B cell (primary cell): ENCODE measurements around the gene NEU4. TPM values are rescaled to one million over a fixed set of nuclear protein-coding genes. Genes with fewer than 3 reads are reported as not detected.

Experiments used
- ATAC-seq: fragments of 200-7000 bp; cut with Tn5 transposase; one replicate; pipeline ENCODE4 v1.10.0; 2021; ENCODE audit warnings: low read depth, mild to moderate bottlenecking, moderate number of reproducible peaks, moderate library complexity
- CTCF ChIA-PET: fragments of 350-600 bp; sonication (Branson Sonifier 250); formaldehyde crosslinking; loops from one replicate; lab custom pipeline; 2021; ENCODE audit warnings: antibody characterized with exemption, inconsistent platforms; lab: Charles Lee
- POLR2A ChIA-PET: fragments of 350-600 bp; sonication (Branson Sonifier 250); formaldehyde crosslinking; loops from one replicate; lab custom pipeline; 2021; ENCODE audit warnings: antibody characterized with exemption; lab: Charles Lee
- DNase-seq: peaks from one replicate; pipeline ENCODE4 v3.0.0; 2013
- H2AFZ ChIP-seq: 2 replicates; pipeline ENCODE4 v1.6.1; 2012; ENCODE audit warnings: mild to moderate bottlenecking, low read depth, low read length; ENCODE audit not compliant: insufficient read depth, poor library complexity, severe bottlenecking
- H3K27ac ChIP-seq, 2 donors: 1 replicate in 1 of 2; 2 replicates in 1 of 2; pipeline ENCODE4 v1.5.1; 2012 to 2013; ENCODE audit warnings: low read length in 2 of 2, mild to moderate bottlenecking in 2 of 2, moderate library complexity in 1 of 2
- H3K27me3 ChIP-seq, 4 experiments: fragments of 200-600 bp in 1 of 4; sonication (generic) in 1 of 4; replicated peaks in 1 of 4; 1 replicate in 2 of 4; 2 replicates in 2 of 4; pipeline versions ENCODE4 v1.6.1 to v1.7.0; 2013 to 2016; ENCODE audit warnings: low read length in 3 of 4, mild to moderate bottlenecking in 2 of 4, mixed read lengths in 1 of 4, moderate library complexity in 1 of 4; ENCODE audit not compliant: insufficient read depth in 4 of 4, control insufficient read depth in 3 of 4; ENCODE audit errors: control extremely low read depth in 1 of 4
- H3K36me3 ChIP-seq, 2 experiments: replicated peaks in 1 of 2; 1 replicate in 1 of 2; 2 replicates in 1 of 2; pipeline versions ENCODE4 v1.6.1 to v1.7.1; 2013; ENCODE audit warnings: low read length in 1 of 2; ENCODE audit not compliant: insufficient read depth in 2 of 2, control insufficient read depth in 1 of 2; ENCODE audit errors: control extremely low read depth in 1 of 2, extremely low read depth in 1 of 2
- H3K4me1 ChIP-seq, 2 donors: fragments of 200-600 bp in 1 of 2; sonication (generic) in 1 of 2; 1 replicate in 1 of 2; 2 replicates in 1 of 2; pipeline versions ENCODE4 v1.5.1 to v1.6.1; 2013 to 2017; ENCODE audit warnings: low read length in 2 of 2; ENCODE audit not compliant: control insufficient read depth in 2 of 2, insufficient read depth in 2 of 2
- H3K4me2 ChIP-seq: replicated peaks from 2 replicates; pipeline ENCODE3; 2012; ENCODE audit warnings: mild to moderate bottlenecking, low read depth, low read length; ENCODE audit not compliant: poor library complexity, severe bottlenecking
- H3K4me3 ChIP-seq, 5 experiments: fragments of 200-600 bp in 1 of 5; sonication (generic) in 1 of 5; 1 replicate in 3 of 5; 2 replicates in 2 of 5; pipeline versions ENCODE4 v1.5.1 to v1.7.0; 2011 to 2016; ENCODE audit warnings: low read length in 4 of 5, mild to moderate bottlenecking in 4 of 5, low read depth in 2 of 5, control low read depth in 1 of 5, moderate library complexity in 1 of 5; ENCODE audit not compliant: insufficient read depth in 1 of 5; ENCODE audit errors: control extremely low read depth in 1 of 5, extremely low read depth in 1 of 5
- H3K79me2 ChIP-seq: fragments of 200-600 bp; sonication (generic); one replicate; pipeline ENCODE4 v1.6.0; 2016; ENCODE audit warnings: low read length; ENCODE audit not compliant: control insufficient read depth, insufficient read depth
- H3K9ac ChIP-seq: fragments of 200-600 bp; sonication (generic); 2 replicates; pipeline ENCODE4 v1.6.1; 2017; ENCODE audit warnings: mild to moderate bottlenecking, low read length, moderate library complexity
- H3K9me3 ChIP-seq, 3 donors: one replicate each; pipeline versions ENCODE4 v1.6.1 to v1.7.1; 2013; ENCODE audit warnings: low read length in 2 of 3; ENCODE audit not compliant: control insufficient read depth in 2 of 3, insufficient read depth in 1 of 3; ENCODE audit errors: control extremely low read depth in 1 of 3
- H4K20me1 ChIP-seq: 2 replicates; pipeline ENCODE4 v1.6.0; 2012; ENCODE audit warnings: mild to moderate bottlenecking, low read length; ENCODE audit not compliant: insufficient read depth, control insufficient read depth, poor library complexity, severe bottlenecking
- H3K27ac Mint-ChIP-seq: one replicate; pipeline ENCODE4 v1.8.0; 2021; ENCODE audit warnings: mixed read lengths
- H3K27me3 Mint-ChIP-seq: one replicate; pipeline ENCODE4 v1.8.0; 2021; ENCODE audit warnings: mixed read lengths
- H3K4me1 Mint-ChIP-seq: one replicate; pipeline ENCODE4 v1.8.0; 2021; ENCODE audit warnings: mixed read lengths
- H3K4me3 Mint-ChIP-seq: one replicate; pipeline ENCODE4 v1.8.0; 2021; ENCODE audit warnings: mixed read lengths
- H3K9me3 Mint-ChIP-seq: one replicate; pipeline ENCODE4 v1.8.0; 2022; ENCODE audit warnings: mixed read lengths; ENCODE audit not compliant: insufficient read depth
- CTCF ChIP-seq: fragments of 200-600 bp; IDR thresholded peaks from one replicate; pipeline ENCODE4 v1.8.0; 2022; ENCODE audit warnings: antibody characterized with exemption, mild to moderate bottlenecking
- EZH2 ChIP-seq: IDR thresholded peaks from 2 replicates; pipeline ENCODE4 v1.6.1; 2012; ENCODE audit warnings: borderline replicate concordance, low read depth, mild to moderate bottlenecking, moderate library complexity, low read length; ENCODE audit not compliant: insufficient read depth, poor library complexity, severe bottlenecking
- WGBS: methylation state at CpG from one replicate; pipeline ENCODE4 v1.1.5; 2013; ENCODE audit warnings: missing lambda C conversion rate; ENCODE audit not compliant: insufficient coverage; 5-methylcytosine and 5-hydroxymethylcytosine counted together
- intact Hi-C: fragments of 100-400 bp; cut with micrococcal nuclease; formaldehyde crosslinking; loops from one replicate; pipeline ENCODE4 v1.10.0; 2022
- polyA plus RNA-seq: library from polyadenylated mRNA; depleted of rRNA; stranded (reverse); fragments of >200 nt; gene quantifications from 2 replicates; pipeline ENCODE4 v1.2.3, GENCODE V29; 2012
- total RNA-seq, 2 donors: library from RNA; stranded (reverse); fragments of 120-200 nt in 1 of 2; gene quantifications; 1 replicate in 1 of 2; 2 replicates in 1 of 2; pipeline versions ENCODE4 v1.2.3 to v1.2.4, GENCODE V29; 2013 to 2022

The NEU4 gene
- total and polyA plus RNA-seq, 2 donors (not counting 1 experiment from before 2014, with no cell fraction given), result 0.19 TPM; not detected in 1

- Histone ChIP-seq H3K27ac (no peak overlapping the region), H3K9ac (no peak overlapping the region), H3K9me3 (no peaks in the 10 kb centered on the region), H3K27me3 (no peaks in the 10 kb centered on the region), H2AFZ (no peak overlapping the region), H3K79me2 (no peaks in the 10 kb centered on the region), H4K20me1 (no peaks in the 10 kb centered on the region), H3K4me2 (no peak overlapping the region), H3K36me3 (no peaks in the 10 kb centered on the region), H3K4me3 (no peak overlapping the region), H3K4me1 (no peaks in the 10 kb centered on the region)
- DNase-seq, result no peak
- 93% methylated on average over 31 of the region's 31 CpGs for WGBS
- intact Hi-C loops, result no loop called here
- Mint-ChIP-seq H3K27me3 (peaks cover 2% of the 10 kb centered on the region), H3K27ac (no peak overlapping the region), H3K4me1 (no peaks in the 10 kb centered on the region), H3K9me3 (no peaks in the 10 kb centered on the region), H3K4me3 (no peak overlapping the region)
- no peak for TF ChIP-seq CTCF
- POLR2A ChIA-PET, result no interaction called here
- no peak for ATAC-seq
- CTCF ChIA-PET, result no interaction called here
Measured at GRCh38 chr2:241795021-241795999, 13.7 kb upstream of the NEU4 start.

GRCh38 chr2:241796209-241796608, 12.8 kb upstream of the NEU4 start:
- DNase-seq (no peak), ATAC-seq (no peak)
- Histone ChIP-seq H3K4me3 (no peak overlapping the region), H3K27ac (no peak overlapping the region), H3K4me1 (no peaks in the 10 kb centered on the region), H4K20me1 (no peaks in the 10 kb centered on the region), H3K79me2 (no peaks in the 10 kb centered on the region), H3K36me3 (no peaks in the 10 kb centered on the region), H3K9me3 (no peaks in the 10 kb centered on the region), H3K27me3 (no peaks in the 10 kb centered on the region), H3K9ac (no peak overlapping the region), H2AFZ (no peak overlapping the region), H3K4me2 (no peak overlapping the region)
- ChIA-PET CTCF (no interaction called here), POLR2A (no interaction called here)
- H3K4me1 Mint-ChIP-seq, result no peaks in the 10 kb centered on the region
- peaks cover 2% of the 10 kb centered on the region for H3K27me3 Mint-ChIP-seq
- TF ChIP-seq CTCF, result no peak
- no peak for TF ChIP-seq EZH2
- intact Hi-C loops, result no loop called here
- H3K4me3 Mint-ChIP-seq, result no peak overlapping the region
- H3K27ac Mint-ChIP-seq, result no peak overlapping the region
- no peaks in the 10 kb centered on the region for H3K9me3 Mint-ChIP-seq
- 88% methylated on average over 13 of the region's 13 CpGs for WGBS
